ENCODE results near the gene TSPAN18.

The TSPAN18 gene

DNA sequence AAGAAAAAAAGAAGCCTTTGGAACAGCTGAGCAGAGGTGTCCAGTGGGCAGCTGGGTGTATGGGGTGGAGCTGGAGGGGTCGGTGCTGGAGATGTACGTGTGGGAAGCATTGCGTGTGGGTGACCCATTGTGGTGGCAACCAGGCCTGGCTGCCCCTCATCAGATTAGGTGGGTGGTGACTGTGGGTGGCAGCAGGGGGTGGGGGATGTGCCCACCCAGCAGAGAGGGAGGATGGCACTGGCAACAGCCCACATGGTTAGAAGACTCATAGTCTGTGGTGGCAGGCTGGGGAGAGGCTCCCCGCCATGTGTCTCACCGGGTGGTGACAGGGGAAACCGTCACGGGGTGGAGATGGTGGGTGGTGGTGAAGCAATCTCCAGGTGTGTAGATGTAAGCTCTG, 196.4 kb downstream of the TSPAN18 start:
- H3K27ac ChIP-seq (ENCODE audit: low read depth, low read length), result no peak overlapping the region
- H3K4me3 ChIP-seq (ENCODE audit: low read length), result no peak overlapping the region
- no peaks in the 10 kb centered on the region for H3K79me2 ChIP-seq (ENCODE audit: control insufficient read depth, low read length)
- H3K4me2 ChIP-seq (ENCODE audit: low read length), result no peak overlapping the region
- TF ChIP-seq EZH2phosphoT487 (IDR thresholded peaks at IDR 0.05; ENCODE audit: borderline replicate concordance, low read length) (no peak), CTCF (IDR thresholded peaks at IDR 0.05; ENCODE audit: low read depth, low read length, poor library complexity, severe bottlenecking) (no peak)
- H4K20me1 ChIP-seq (ENCODE audit: control insufficient read depth, insufficient read depth, low read depth, low read length), result peaks cover 2% of the 10 kb centered on the region; the same call in 1 of the 2 replicates
- H3K4me1 ChIP-seq (ENCODE audit: control insufficient read depth, low read length), result no peaks in the 10 kb centered on the region
- no peaks in the 10 kb centered on the region for H3K9me2 ChIP-seq (replicated peaks; ENCODE audit: control insufficient read depth, low read length)
- H3F3A ChIP-seq (ENCODE audit: control insufficient read depth, insufficient read depth), result no peaks in the 10 kb centered on the region
- H3K36me3 ChIP-seq (ENCODE audit: control insufficient read depth, low read length), result no peaks in the 10 kb centered on the region
- peaks cover 6% of the 10 kb centered on the region; the same call in 1 of the 2 replicates for H3K27me3 ChIP-seq (ENCODE audit: control insufficient read depth, low read length)
- H3K9me3 ChIP-seq (ENCODE audit: control insufficient read depth, insufficient read depth, low read length), result no peaks in the 10 kb centered on the region

- no peaks in the 10 kb centered on the region for H3K9me2 ChIP-seq (replicated peaks; ENCODE audit: control insufficient read depth, low read length)
- TF ChIP-seq EZH2phosphoT487 (IDR thresholded peaks at IDR 0.05; ENCODE audit: borderline replicate concordance, low read length) (no peak), CTCF (IDR thresholded peaks at IDR 0.05; ENCODE audit: low read depth, low read length, poor library complexity, severe bottlenecking) (no peak)
- no peaks in the 10 kb centered on the region for H3K9me3 ChIP-seq (ENCODE audit: control insufficient read depth, insufficient read depth, low read length)
- no peaks in the 10 kb centered on the region for H3K79me2 ChIP-seq (ENCODE audit: control insufficient read depth, low read length)
- no peaks in the 10 kb centered on the region for H3K36me3 ChIP-seq (ENCODE audit: control insufficient read depth, low read length)
- no peak overlapping the region for H3K4me3 ChIP-seq (ENCODE audit: low read length)
- H3K27me3 ChIP-seq (ENCODE audit: control insufficient read depth, low read length), result peaks cover 6% of the 10 kb centered on the region; the same call in 1 of the 2 replicates
- no peak overlapping the region for H3K4me2 ChIP-seq (ENCODE audit: low read length)
- H3K27ac ChIP-seq (ENCODE audit: low read depth, low read length), result no peak overlapping the region
- no peaks in the 10 kb centered on the region for H3K4me1 ChIP-seq (ENCODE audit: control insufficient read depth, low read length)
- H4K20me1 ChIP-seq (ENCODE audit: control insufficient read depth, insufficient read depth, low read depth, low read length), result peaks cover 2% of the 10 kb centered on the region; the same call in 1 of the 2 replicates
- H3F3A ChIP-seq (ENCODE audit: control insufficient read depth, insufficient read depth), result no peaks in the 10 kb centered on the region
Observed at GRCh38 chr11:44923806-44924205, 197.0 kb downstream of the TSPAN18 start.

DNA sequence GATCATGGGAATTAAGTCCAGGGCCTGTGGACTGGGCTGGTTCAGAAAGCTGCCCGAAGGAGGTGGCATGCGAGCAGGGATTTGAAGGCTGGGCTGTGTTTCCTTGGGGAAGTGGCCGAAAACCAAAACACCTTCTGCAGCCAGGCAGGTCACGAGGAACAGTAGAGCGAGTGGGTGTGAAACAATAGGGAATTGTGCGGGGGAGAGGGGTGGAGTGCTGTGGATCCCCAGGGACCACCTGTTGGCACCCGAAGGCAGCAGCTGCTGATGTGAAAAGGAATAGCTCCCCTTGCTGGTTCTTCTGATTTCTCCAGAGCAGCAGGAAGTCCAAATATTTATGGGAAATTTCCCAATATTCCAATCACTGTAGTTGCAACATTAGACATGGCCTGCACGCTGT, 199.3 kb downstream of the TSPAN18 start:
- Histone ChIP-seq H3K4me2 (ENCODE audit: low read length) (no peak overlapping the region), H3K27ac (ENCODE audit: low read depth, low read length) (no peak overlapping the region), H3K4me1 (ENCODE audit: control insufficient read depth, low read length) (no peaks in the 10 kb centered on the region), H3K79me2 (ENCODE audit: control insufficient read depth, low read length) (no peaks in the 10 kb centered on the region), H3K9me2 (replicated peaks; ENCODE audit: control insufficient read depth, low read length) (no peaks in the 10 kb centered on the region), H3K36me3 (ENCODE audit: control insufficient read depth, low read length) (no peaks in the 10 kb centered on the region), H3K9me3 (ENCODE audit: control insufficient read depth, insufficient read depth, low read length) (no peaks in the 10 kb centered on the region), H3F3A (ENCODE audit: control insufficient read depth, insufficient read depth) (no peaks in the 10 kb centered on the region), H3K4me3 (ENCODE audit: low read length) (no peak overlapping the region), H3K27me3 (ENCODE audit: control insufficient read depth, low read length) (peaks cover 9% of the 10 kb centered on the region; the same call in 1 of the 2 replicates), H4K20me1 (ENCODE audit: control insufficient read depth, insufficient read depth, low read depth, low read length) (peaks cover 2% of the 10 kb centered on the region; the same call in 1 of the 2 replicates)
- TF ChIP-seq EZH2phosphoT487 (IDR thresholded peaks at IDR 0.05; ENCODE audit: borderline replicate concordance, low read length) (no peak), CTCF (IDR thresholded peaks at IDR 0.05; ENCODE audit: low read depth, low read length, poor library complexity, severe bottlenecking) (no peak)

Measured in DOHH2 (cell line).